HepG2 (cell line): Measurements from ENCODE around the gene FGF21. TPM values are rescaled to one million over a fixed set of nuclear protein-coding genes. Genes with fewer than 3 reads are reported as not detected.
A peak's percentile ranks its signal among the peaks of the same experiment; 100 is the strongest.

Source experiments
- CEBPG ChIP-seq: IDR thresholded peaks from 2 replicates; pipeline ENCODE4 v1.6.1; 2016
- CHD2 ChIP-seq: IDR thresholded peaks from 2 replicates; pipeline ENCODE4 v1.6.1; 2011; ENCODE audit warnings: low read depth, low read length, improper control_type of control experiment
- HDAC1 ChIP-seq: sonication (generic); formaldehyde crosslinking; IDR thresholded peaks from 2 replicates; pipeline ENCODE4 v1.5.1; 2020; ENCODE audit warnings: mild to moderate bottlenecking, missing genetic modification reagents
- HES4 ChIP-seq: sonication (generic); formaldehyde crosslinking; IDR thresholded peaks from 2 replicates; pipeline ENCODE4 v1.9.0; 2021; ENCODE audit warnings: mild to moderate bottlenecking, missing genetic modification reagents, borderline replicate concordance
- KDM4B ChIP-seq: sonication (generic); formaldehyde crosslinking; IDR thresholded peaks from 2 replicates; pipeline ENCODE4 v1.4.0; 2020; ENCODE audit warnings: missing genetic modification reagents
- KDM6A ChIP-seq: IDR thresholded peaks from 2 replicates; pipeline ENCODE4 v1.6.1; 2016; ENCODE audit warnings: low read depth
- MATR3 ChIP-seq: sonication (generic); formaldehyde crosslinking; IDR thresholded peaks from 2 replicates; pipeline ENCODE4 v1.4.0; 2020; ENCODE audit warnings: missing genetic modification reagents
- NFIC ChIP-seq: IDR thresholded peaks from 2 replicates; pipeline ENCODE4 v1.6.1; 2012; ENCODE audit warnings: mild to moderate bottlenecking, low read length, inconsistent platforms
- NR1H2 ChIP-seq: sonication (generic); formaldehyde crosslinking; IDR thresholded peaks from 2 replicates; pipeline ENCODE4 v1.8.1; 2022; ENCODE audit warnings: low read depth, missing genetic modification reagents, borderline replicate concordance
- PRMT3 ChIP-seq: sonication (generic); formaldehyde crosslinking; IDR thresholded peaks from 2 replicates; pipeline ENCODE4 v1.8.1; 2022; ENCODE audit warnings: low read depth, mild to moderate bottlenecking, moderate library complexity, missing genetic modification reagents, borderline replicate concordance
- TAF1 ChIP-seq: sonication (generic); formaldehyde crosslinking; IDR thresholded peaks from 2 replicates; pipeline ENCODE4 v1.4.0; 2020; ENCODE audit warnings: missing genetic modification reagents
- ZKSCAN5 ChIP-seq: sonication (generic); formaldehyde crosslinking; IDR thresholded peaks from 2 replicates; pipeline ENCODE4 v1.5.1; 2020; ENCODE audit warnings: mild to moderate bottlenecking, missing genetic modification reagents
- ZMYM3 ChIP-seq: sonication (generic); formaldehyde crosslinking; IDR thresholded peaks from 2 replicates; pipeline ENCODE4 v1.5.1; 2020; ENCODE audit warnings: mild to moderate bottlenecking, missing genetic modification reagents
- ZNF720 ChIP-seq: sonication (generic); formaldehyde crosslinking; IDR thresholded peaks from 2 replicates; pipeline ENCODE4 v1.4.0; 2020; ENCODE audit warnings: missing genetic modification reagents
- ZNF841 ChIP-seq: sonication (generic); formaldehyde crosslinking; IDR thresholded peaks from 2 replicates; pipeline ENCODE4 v1.8.1; 2023; ENCODE audit warnings: missing genetic modification reagents, borderline replicate concordance
- polyA plus RNA-seq, 8 experiments: library from polyadenylated mRNA; depleted of rRNA in 3 of 8; stranded (reverse) in 7 of 8; unstranded in 1 of 8; fragments of >200 nt; fragmentation: Illumina TruSeq in 4 of 8; extraction: Trizol in 4 of 8; gene quantifications; 2 replicates each; pipeline versions ENCODE4 v1.2.1 to v1.2.3, GENCODE V29; 2011 to 2016; ENCODE audit warnings: low read depth in 4 of 8, missing spikeins in 1 of 8, mixed read lengths in 1 of 8; ENCODE audit not compliant: insufficient read depth in 1 of 8
- total RNA-seq, 5 experiments: library from RNA; depleted of rRNA; stranded (reverse); fragments of >200 nt; fragmentation: Illumina TruSeq; extraction: Trizol; gene quantifications; 2 replicates each; pipeline ENCODE4 v1.2.3, GENCODE V29; 2016; ENCODE audit warnings: low read depth in 1 of 5
- TF ChIP-seq, protein P1 (sequence below): IDR thresholded peaks from 2 replicates; pipeline ENCODE4 v1.6.1; 2016; ENCODE audit warnings: mild to moderate bottlenecking
- TF ChIP-seq, protein P2 (sequence below): sonication (generic); formaldehyde crosslinking; IDR thresholded peaks from 2 replicates; pipeline ENCODE4 v1.4.0; 2020; ENCODE audit warnings: missing genetic modification reagents
- TF ChIP-seq, protein P3 (sequence below): sonication (generic); formaldehyde crosslinking; IDR thresholded peaks from 2 replicates; pipeline ENCODE4 v1.4.0; 2020; ENCODE audit warnings: missing genetic modification reagents, mild to moderate bottlenecking, borderline replicate concordance
- TF ChIP-seq, protein P4 (sequence below): sonication (generic); formaldehyde crosslinking; IDR thresholded peaks from 2 replicates; pipeline ENCODE4 v1.5.1; 2020; ENCODE audit warnings: mild to moderate bottlenecking, missing genetic modification reagents, moderate library complexity
- TF ChIP-seq, protein P5 (sequence below): sonication (generic); formaldehyde crosslinking; IDR thresholded peaks from 2 replicates; pipeline ENCODE4 v1.4.0; 2020; ENCODE audit warnings: missing genetic modification reagents, borderline replicate concordance

FGF21 gene
- total and polyA plus RNA-seq, 2 of the 13 experiments (the other 11 are each of a cell fraction or from before 2014, with no cell fraction given), result 0.17 TPM; not detected in 1

DNA sequence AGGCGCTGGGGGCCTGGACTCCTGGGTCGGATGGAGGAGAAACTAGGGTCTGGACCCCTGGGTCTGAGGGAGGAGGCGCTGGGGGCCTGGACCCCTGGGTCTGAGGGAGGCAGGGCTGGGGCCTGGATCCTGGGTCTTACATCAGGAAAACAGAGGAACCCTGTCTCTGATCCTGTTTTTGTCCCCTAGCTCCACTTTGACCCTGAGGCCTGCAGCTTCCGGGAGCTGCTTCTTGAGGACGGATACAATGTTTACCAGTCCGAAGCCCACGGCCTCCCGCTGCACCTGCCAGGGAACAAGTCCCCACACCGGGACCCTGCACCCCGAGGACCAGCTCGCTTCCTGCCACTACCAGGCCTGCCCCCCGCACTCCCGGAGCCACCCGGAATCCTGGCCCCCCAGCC, 2.4 kb downstream of the FGF21 start (continued):
- TF ChIP-seq CHD2, result no peak
- TF ChIP-seq HES4 (CRISPR knock-in tag), result no peak
- 0 out of 2 replicates have a peak, but pooled peaks have one; percentile 28 for TF ChIP-seq ZMYM3
- no peak for TF ChIP-seq NFIC
- TF ChIP-seq KDM4B (CRISPR knock-in tag), result no peak
- peak; percentile 37; the same call in 1 of the 2 replicates for TF ChIP-seq KDM6A (CRISPR knock-in tag)
- TF ChIP-seq PRMT3 (CRISPR knock-in tag), result no peak
- TF ChIP-seq MATR3 (CRISPR knock-in tag), result no peak
- TF ChIP-seq, protein P1, sequence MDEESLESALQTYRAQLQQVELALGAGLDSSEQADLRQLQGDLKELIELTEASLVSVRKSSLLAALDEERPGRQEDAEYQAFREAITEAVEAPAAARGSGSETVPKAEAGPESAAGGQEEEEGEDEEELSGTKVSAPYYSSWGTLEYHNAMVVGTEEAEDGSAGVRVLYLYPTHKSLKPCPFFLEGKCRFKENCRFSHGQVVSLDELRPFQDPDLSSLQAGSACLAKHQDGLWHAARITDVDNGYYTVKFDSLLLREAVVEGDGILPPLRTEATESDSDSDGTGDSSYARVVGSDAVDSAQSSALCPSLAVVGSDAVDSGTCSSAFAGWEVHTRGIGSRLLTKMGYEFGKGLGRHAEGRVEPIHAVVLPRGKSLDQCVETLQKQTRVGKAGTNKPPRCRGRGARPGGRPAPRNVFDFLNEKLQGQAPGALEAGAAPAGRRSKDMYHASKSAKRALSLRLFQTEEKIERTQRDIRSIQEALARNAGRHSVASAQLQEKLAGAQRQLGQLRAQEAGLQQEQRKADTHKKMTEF (CRISPR knock-in tag), result peak; percentile 51; the same call in 1 of the 2 replicates
- no peak for TF ChIP-seq TAF1
- peak; percentile 10; the same call in 1 of the 2 replicates for TF ChIP-seq CEBPG
- TF ChIP-seq ZNF841 (CRISPR knock-in tag), result no peak
- TF ChIP-seq, protein P2, sequence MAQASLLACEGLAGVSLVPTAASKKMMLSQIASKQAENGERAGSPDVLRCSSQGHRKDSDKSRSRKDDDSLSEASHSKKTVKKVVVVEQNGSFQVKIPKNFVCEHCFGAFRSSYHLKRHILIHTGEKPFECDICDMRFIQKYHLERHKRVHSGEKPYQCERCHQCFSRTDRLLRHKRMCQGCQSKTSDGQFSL, result no peak
- TF ChIP-seq HDAC1 (CRISPR knock-in tag), result peak; percentile 51; the same call in 1 of the 2 replicates
- TF ChIP-seq, protein P3, sequence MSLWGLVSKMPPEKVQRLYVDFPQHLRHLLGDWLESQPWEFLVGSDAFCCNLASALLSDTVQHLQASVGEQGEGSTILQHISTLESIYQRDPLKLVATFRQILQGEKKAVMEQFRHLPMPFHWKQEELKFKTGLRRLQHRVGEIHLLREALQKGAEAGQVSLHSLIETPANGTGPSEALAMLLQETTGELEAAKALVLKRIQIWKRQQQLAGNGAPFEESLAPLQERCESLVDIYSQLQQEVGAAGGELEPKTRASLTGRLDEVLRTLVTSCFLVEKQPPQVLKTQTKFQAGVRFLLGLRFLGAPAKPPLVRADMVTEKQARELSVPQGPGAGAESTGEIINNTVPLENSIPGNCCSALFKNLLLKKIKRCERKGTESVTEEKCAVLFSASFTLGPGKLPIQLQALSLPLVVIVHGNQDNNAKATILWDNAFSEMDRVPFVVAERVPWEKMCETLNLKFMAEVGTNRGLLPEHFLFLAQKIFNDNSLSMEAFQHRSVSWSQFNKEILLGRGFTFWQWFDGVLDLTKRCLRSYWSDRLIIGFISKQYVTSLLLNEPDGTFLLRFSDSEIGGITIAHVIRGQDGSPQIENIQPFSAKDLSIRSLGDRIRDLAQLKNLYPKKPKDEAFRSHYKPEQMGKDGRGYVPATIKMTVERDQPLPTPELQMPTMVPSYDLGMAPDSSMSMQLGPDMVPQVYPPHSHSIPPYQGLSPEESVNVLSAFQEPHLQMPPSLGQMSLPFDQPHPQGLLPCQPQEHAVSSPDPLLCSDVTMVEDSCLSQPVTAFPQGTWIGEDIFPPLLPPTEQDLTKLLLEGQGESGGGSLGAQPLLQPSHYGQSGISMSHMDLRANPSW, result no peak
- TF ChIP-seq NR1H2 (CRISPR knock-in tag), result no peak
- TF ChIP-seq, protein P4, sequence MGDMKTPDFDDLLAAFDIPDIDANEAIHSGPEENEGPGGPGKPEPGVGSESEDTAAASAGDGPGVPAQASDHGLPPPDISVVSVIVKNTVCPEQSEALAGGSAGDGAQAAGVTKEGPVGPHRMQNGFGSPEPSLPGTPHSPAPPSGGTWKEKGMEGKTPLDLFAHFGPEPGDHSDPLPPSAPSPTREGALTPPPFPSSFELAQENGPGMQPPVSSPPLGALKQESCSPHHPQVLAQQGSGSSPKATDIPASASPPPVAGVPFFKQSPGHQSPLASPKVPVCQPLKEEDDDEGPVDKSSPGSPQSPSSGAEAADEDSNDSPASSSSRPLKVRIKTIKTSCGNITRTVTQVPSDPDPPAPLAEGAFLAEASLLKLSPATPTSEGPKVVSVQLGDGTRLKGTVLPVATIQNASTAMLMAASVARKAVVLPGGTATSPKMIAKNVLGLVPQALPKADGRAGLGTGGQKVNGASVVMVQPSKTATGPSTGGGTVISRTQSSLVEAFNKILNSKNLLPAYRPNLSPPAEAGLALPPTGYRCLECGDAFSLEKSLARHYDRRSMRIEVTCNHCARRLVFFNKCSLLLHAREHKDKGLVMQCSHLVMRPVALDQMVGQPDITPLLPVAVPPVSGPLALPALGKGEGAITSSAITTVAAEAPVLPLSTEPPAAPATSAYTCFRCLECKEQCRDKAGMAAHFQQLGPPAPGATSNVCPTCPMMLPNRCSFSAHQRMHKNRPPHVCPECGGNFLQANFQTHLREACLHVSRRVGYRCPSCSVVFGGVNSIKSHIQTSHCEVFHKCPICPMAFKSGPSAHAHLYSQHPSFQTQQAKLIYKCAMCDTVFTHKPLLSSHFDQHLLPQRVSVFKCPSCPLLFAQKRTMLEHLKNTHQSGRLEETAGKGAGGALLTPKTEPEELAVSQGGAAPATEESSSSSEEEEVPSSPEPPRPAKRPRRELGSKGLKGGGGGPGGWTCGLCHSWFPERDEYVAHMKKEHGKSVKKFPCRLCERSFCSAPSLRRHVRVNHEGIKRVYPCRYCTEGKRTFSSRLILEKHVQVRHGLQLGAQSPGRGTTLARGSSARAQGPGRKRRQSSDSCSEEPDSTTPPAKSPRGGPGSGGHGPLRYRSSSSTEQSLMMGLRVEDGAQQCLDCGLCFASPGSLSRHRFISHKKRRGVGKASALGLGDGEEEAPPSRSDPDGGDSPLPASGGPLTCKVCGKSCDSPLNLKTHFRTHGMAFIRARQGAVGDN (CRISPR knock-in tag), result peak; percentile 83
- TF ChIP-seq ZNF720, result no peak
- TF ChIP-seq, protein P5, sequence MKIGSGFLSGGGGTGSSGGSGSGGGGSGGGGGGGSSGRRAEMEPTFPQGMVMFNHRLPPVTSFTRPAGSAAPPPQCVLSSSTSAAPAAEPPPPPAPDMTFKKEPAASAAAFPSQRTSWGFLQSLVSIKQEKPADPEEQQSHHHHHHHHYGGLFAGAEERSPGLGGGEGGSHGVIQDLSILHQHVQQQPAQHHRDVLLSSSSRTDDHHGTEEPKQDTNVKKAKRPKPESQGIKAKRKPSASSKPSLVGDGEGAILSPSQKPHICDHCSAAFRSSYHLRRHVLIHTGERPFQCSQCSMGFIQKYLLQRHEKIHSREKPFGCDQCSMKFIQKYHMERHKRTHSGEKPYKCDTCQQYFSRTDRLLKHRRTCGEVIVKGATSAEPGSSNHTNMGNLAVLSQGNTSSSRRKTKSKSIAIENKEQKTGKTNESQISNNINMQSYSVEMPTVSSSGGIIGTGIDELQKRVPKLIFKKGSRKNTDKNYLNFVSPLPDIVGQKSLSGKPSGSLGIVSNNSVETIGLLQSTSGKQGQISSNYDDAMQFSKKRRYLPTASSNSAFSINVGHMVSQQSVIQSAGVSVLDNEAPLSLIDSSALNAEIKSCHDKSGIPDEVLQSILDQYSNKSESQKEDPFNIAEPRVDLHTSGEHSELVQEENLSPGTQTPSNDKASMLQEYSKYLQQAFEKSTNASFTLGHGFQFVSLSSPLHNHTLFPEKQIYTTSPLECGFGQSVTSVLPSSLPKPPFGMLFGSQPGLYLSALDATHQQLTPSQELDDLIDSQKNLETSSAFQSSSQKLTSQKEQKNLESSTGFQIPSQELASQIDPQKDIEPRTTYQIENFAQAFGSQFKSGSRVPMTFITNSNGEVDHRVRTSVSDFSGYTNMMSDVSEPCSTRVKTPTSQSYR (CRISPR knock-in tag), result peak; percentile 23; the same call in 1 of the 2 replicates
- no peak for TF ChIP-seq ZKSCAN5 (CRISPR knock-in tag)
